GM03348 (cell line): ENCODE results near the gene DDX49.

Experiments
- DNase-seq: peaks from one replicate; pipeline ENCODE4 v3.0.0; 2012; ENCODE audit warnings: low spot score

DDX49 gene

GRCh38 chr19:18975869-18976268 lies 56.4 kb downstream of the DDX49 start:
- no peak for DNase-seq
